GM21576 (cell line): ENCODE measurements around the gene HTRA1.

ENCODE experiments used
- ATAC-seq: cut with Tn5 transposase; IDR thresholded peaks from one replicate; pipeline ENCODE4 v1.9.1; 2021; ENCODE audit warnings: mild to moderate bottlenecking, moderate library complexity; ENCODE audit not compliant: unreplicated experiment

Gene HTRA1

DNA sequence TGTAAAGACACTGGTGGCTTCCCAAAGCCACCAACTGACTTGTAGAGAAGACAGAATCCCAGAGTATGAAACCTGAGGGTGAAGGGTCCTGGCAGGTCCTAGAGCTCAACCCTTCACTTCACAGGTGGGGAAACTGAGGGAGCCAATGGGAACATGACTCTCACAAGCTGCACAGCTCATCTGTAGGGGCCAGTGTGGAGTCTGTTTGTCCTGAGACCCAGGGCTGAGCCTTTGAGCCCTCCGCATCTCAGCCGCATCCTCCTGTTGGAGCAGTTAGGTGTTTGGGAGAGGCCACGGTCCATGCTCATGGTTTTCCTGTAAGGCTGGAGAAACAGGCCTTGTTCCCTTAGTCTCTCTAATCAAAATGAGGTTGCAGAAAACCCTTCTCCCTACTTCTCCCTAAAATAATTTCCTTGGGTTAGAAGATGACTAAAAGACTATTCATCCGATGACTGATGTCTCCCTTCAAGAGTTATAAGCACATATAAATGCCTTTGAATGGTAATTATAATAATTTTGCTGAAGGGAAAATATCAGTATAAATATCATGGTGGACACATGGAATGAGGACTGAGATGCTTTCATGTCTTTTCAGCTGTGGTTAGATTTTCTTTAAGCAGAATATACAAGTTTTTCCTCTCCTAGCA, 10.3 kb downstream of the HTRA1 start:
- no peak for ATAC-seq

DNA sequence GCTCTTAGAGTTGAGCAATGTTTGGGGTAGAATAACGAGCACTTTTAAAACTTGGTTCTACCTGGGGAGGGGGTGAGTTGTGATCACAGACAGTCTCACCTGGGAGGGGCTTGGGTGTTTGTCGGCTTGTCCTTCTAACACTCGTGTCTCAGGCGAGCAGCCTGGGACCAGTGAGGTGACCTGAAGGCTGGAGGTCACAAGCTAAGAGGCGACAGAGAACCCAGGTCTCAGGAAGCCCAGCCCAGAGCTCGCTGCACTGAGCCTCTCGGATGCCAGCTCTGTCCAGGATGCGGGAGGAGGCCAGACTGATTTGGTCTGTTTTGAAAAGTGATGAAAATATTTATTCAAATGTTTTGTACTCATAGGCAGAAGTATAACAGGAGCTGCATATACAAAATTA, 11.8 kb downstream of the HTRA1 start:
- no peak for ATAC-seq

DNA sequence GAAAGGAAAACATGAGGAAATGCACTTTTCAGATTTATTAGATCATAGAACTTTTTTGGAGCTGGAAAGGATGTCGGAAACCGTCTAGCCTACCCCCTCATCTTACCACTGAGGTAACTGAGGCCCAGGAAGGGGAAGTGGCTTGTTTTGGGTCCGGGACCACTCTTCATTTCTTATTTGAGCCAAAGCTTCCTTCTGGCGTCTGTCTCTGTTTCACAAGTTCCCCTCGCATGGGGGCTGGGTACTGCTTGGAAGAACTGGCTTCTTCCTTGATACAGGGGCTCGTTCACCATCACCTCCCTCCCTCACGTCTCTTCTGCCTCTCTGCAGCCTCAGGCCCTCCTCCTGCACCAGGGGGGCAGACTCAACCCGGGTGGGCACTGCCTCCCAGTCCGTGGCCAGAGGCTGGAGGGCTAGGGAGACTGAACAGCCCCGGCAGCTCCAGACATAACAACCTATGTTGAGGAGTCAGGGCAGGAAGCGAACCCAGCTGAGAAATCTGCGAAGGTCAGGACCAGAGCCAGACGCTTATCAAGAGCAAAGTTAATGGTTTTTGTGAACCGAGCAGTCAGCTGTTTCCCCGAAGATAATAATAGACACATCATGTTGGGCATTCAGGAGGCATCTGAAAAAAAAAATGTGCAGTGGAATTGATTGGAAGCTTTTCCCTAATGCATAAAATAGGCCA, 12.9 kb downstream of the HTRA1 start:
- ATAC-seq = no peak

DNA sequence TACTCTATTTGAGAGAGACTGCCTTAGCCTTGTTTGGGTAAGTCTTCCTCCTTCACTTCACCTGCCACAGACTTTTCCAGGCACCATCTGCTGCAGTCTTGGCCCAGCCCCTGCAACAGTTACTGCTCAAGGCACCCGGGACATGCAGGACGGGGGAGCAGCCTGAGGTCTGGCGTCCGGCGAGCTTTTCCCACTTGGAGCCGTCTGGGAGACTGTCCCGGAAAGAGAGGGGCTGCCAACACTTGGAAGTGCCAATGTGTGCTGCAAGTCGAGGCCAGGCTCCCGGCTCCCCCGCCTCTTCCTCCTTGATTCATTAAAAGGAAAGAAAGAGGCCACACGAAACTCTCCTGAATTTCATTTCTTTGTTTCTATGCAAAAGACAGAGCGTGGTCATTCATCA, 13.7 kb downstream of the HTRA1 start:
- ATAC-seq = no peak

DNA sequence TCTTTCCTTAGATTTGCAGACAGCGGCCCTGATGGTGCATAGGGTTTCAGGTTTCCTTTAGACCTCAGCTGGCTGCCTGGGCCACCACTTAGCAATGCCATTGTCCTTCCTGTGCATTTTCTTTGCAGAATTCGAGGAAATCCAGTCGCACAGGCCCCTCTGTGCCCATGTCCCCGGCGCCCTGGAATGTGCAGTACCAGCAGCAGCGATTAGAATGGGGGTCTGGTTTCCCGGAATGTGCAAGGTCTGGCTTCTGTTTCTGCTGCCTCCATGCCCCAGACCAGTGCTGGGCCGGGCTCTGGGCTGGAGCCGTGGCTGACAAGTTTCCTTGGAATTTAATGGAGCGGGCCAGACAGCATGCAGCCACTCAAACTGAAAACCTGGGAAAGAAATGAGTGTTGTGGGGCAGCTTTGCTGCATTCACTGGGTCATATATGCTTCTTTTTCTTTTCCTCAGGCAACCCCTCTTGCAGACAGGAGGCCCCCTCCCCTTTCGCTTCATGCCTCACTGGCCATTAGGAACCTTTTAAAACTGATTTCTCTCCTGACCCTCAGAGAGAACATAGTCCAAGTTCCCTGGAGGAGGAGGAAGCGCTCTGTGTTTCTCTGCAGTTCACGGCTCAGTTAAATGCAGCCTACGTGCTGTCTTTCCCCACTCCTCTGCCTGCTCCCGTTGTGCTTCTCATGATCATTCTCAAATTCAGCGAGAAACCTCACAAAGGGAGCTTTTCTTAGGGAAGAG, 14.4 kb downstream of the HTRA1 start:
- no peak for ATAC-seq

DNA sequence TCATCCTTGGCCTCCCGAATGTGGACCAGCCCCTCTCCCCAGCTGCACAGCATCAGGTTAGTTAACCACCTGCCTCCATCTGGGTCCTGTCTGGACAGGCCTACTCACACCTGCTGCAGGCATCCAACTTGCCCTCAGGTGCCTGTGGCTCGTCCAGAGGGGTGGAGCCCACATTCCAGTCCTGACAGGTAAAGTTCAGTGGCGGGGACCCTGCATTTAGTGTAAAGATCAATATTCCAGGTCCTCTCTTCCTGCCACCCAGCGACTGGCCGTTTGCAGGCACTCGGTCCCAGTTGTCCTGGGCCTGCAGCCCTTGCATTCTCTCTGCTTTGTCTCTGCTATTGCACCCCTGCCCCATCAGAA, 15.0 kb downstream of the HTRA1 start:
- no peak for ATAC-seq

DNA sequence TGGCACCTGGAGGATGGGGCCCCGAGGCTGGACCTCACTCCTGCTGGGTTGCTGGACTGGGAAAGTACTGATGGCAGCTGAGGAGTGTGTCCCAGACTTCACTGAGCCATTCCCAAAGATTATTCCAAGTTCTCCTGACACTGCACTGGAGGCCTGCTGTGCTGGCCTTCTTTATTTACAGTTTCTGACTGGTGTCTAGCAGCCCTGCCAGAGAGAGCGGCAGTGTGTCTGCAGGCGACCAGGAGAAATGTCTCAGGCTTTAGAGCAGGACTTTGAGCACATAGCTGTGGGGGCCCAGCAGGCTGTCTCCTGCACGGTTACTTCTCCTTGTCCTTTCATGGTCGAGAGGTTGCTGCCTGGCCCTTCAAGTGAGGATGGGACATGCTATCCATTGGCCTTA, 16.1 kb downstream of the HTRA1 start:
- ATAC-seq = no peak

DNA sequence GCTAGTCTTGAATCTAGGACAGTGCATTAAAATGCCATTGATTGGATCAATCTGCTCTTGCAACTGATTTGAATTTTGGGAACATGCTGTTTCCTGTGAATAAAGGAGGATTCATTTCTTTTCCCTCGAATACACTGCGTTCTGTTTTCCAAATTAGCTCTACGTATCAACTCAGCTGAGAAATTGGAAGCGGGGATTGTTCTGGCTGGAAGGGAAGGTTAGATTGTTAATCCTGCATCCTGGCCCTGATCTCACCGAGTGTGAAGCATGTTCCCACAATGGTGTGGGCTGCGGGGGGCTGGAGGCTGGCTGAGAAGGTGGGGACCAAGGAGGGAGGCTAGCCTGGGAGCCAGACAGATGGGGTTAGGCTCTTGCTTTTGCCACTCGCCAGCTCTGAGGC, 17.6 kb downstream of the HTRA1 start:
- no peak for ATAC-seq

DNA sequence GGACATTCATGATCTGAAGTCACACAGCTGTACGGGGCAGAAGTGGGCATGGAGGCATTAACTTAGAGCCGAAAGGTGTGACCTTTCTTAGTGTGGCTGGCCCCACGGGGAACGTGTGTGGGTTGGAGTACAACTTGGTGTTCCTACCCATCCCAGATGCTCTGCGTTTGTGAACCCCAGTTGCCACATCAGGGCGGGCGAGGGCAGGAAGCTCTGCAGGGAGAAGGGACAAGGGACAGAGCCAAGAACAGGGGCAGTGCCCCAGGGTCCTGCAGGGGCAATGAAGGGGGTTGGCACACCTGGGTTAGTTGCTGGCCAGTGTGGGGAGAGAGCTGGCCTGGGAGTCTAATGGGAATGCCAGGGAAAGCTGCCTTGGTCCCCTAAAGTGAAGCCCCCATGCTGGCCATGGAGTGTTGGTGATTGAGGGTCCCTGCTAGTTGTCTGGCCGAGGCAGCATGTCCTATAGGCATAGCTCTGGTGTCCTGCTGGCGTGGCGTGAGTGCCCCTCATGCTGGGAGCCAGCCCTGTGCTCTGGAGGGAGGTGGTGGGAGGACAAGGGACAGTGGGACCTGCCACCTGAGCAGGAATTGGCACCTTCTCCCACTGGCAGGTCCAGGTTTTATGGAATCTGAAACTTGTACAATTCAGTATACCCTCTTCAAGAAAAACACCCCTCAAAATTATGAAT, 18.9 kb downstream of the HTRA1 start:
- ATAC-seq = no peak

DNA sequence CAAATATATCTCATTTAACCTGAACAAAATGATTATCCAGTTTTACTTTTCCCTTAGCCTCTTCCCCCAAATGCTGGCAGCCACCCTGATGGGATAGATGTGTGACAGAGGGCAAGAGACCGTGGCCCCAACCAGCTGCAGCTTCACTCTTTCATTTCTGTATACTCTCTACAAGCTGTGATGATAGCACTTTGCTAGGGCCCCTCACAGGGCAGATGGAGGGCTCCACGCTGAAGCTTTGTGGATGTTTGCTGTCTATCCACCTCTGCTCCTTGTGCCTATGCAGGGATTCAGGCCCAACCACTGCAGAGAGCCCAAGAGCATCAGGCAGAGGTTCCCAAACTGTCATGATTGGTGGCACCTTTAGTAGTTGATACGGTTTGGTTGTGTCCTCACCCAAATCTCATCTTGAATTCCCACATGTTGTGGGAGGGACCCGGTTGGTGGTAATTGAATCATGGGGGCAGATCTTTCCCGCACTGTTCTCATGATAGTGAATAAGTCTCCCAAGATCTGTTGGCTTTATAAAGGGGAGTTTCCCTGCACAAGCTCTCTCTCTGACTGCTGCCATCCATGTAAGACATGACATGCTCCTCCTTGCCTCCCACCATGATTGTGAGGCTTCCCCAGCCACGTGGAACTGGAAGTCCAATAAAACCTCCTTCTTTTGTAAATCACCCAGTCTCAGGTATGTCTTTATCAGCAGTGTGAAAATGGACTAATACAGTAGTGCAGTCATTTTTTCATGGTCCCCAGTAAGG, 20.1 kb downstream of the HTRA1 start:
- no peak for ATAC-seq

DNA sequence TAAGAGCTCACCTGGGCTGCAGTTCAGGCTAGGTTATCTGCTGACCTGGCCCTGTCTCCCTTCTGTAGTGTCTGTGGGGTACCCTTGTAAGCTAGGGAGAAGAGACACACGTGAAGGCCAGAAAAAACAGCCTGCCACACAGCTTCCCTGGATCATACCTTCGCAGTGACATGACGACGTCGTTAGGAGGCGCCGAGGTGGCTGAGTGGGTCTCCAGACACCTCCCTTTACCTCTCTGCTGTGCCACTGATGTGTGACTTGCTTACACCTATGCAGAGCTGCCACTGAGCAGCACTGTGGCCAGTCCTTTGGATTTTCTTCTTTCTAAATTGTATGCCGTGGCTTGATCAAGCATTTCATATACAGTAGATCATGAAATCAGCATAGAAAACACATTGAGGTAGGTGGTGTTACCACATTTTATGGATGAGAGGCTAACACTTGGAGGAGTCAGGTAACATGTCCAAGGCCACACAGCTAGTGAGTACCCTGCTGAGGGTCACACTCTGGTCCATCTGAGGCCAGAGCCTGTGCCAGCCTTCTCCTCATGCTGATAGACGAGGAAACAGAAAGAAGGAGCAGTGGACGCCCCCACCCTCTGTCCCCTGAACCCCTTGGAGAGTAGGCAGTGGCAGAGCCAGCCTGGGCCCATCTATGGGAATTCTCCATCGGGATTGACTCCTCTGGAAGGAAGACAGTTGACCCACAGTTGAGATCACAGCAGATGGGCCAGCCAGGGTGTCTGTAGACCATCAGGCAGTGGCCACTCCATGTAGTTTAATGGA, 23.1 kb downstream of the HTRA1 start:
- no peak for ATAC-seq

DNA sequence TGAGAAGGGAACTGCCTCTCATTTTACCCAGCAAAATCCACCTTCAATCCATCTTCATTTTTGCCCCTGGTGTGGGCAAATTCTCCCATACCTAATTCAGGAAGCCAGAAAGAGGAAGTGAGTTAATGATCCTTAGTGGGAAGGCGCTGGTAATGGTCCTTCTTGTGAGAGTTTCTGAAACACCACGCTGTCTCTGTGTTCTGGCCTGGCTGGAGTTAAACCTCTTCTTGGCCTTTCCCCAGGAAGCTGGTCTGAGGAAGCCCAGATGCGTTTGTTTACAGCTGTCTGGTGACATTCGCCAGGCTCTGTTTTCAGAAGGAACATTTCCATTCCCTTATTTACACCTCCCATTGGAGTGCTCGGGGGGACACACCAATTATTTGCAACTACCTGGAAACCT, 24.3 kb downstream of the HTRA1 start:
- ATAC-seq = no peak

DNA sequence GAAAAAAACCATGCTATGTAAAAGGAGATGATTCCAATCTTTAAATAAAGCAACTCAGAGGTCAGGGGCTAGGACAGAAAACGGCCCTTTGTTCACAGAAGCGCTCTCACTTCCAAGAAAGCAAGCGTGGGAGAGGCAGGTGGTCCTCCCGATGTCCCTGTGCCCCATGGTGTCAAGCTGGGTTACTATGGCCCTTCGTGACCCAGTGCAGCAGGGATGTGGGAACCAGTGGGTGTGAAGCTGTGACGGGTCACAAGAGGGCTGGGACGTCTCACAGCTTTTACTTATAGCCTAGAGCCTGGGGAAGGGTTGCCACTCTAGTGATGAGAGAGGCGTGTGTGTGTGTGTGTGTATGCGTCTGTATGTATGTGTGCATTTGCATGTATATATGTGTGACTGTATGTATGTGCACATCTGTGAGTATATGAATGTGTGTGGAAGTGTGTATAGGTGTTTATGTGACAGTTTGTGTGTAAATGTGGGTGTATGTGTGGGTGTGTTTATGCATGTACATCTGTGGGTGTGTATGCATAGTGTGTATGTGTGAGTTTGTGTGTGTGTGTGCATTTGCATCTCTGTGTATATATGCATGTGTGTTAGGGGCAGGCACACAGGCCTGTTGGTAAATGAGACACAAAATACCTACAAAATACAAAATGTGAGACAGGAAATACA, 25.2 kb downstream of the HTRA1 start:
- ATAC-seq = no peak

DNA sequence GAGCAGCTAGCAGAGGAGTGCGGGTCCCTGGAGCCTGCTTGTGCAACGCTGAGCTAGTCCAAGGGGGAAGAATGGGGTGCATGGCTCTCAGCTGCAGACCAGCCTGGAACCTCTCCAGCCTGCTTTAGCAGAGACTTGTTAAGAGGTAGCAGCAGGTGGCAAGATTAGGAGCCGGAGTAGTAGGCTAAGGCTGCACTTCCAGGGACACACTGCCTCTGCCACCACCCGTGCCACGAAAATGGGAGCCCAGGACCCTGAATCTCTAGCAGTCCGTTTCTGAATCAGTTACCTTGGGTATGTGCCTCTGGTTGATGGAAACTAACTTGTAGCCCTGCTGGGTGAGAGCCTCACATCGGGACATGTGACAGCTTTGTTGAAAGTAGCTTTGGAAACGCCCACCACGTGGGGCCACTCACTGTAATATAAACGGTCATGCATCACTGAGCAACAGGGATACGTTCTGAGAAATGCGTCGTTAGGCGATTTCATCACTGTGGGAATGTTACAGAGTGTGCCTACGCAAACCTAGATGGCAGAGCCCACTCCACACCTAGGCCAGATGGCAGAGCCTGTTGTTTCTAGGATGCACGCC, 25.9 kb downstream of the HTRA1 start:
- no peak for ATAC-seq

DNA sequence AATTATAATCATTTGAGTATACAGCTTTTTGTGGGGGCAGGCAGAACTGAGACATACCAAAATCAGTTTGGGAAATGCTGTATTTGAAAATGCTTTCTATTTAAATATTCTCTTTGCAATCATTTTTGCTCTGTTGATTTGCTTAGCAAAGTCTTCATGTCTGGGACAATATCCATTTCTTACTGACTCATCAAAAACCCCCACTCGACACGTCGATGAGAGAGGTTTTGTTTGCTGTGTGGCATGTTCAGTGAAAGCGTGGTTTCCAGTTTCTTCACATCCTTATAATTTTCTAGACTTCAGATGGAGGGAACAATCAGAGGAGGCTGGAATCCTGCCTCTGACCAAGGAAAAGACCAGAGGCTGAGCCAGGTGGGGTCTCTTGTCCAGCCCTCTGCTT, 28.9 kb downstream of the HTRA1 start:
- ATAC-seq = no peak

DNA sequence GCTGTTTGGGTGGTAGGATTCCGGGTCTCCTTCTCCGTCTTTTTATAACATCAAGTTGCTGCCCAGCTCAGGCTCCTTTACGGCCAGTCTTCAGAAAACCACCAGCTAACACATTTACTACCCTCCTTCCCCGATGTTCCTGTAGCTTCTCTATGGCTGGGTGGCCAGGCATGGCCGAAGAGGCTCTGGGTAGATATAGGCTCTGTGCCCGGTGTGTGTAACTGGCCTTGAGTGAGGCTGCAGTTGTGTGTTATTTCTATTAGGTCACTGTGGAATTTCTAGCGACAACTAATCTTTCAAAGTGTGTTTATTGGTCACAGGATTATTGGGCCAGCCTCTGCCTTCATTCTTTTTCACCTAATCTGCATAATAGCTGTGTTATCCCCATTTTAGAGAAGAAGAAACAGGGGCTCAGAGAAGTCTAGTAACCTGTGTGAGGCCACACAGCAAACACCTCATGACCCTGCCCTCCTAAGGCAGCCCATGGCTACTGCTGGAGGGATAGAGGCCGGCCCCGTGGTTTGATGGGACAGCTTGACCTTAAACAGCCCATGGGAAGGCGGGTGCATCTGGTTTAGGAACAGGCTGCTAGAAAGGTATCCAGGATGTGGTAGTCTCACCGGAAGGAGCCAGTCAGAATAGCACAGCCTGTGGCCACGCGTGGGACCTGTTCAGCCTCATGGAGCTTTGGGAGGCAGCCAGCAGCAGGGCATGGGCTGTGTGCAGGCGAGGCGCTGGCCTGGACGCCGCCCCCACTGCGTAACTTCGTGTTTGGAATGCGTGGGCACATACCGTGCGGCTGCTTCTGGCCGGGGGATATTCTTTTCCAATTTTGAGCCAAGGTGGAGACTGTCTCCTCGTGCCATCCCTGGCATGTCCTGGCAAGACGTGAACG, 29.7 kb downstream of the HTRA1 start:
- ATAC-seq = no peak

DNA sequence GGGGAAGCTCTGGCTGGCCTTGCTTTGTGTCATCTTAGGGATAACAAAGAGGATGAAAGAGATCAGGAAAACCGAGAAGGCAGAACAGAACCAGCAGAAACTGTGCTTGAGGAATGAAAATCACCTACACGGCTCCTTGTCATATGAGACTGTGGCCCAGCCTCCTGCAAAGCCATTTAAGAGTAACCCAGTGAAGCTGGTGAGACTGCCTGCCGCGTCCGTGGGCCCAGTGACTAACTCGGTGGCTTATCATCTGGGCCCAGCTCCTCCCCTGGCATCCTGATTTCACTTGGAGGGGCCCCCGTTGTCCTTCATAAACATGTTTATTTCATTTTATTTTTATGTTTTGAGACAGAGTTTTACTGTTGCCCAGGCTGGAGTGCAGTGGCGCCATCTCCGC, 30.7 kb downstream of the HTRA1 start:
- ATAC-seq = no peak

DNA sequence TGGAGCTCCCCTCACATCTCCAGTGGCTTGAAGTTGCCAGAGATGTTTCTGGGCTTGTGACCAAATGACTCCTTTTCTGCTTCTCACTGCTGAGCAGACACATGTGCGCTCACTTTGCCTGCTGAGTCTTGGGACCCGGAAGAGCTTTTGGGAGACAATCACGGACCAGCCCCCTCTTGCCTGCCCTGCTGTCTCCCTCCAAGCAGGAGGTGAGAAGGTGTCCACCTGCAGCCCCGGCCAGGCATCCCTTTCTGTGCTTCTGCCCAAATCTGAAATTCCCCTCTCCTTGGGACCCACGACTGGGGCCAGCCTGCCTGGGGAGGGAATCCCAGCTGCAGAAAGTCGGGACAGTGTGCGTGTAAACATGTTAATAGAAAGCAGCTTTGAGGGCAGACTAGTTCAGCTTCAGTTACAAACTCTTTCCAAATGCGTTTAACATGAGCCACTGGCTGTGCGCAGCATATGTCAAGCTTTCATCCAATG, 31.7 kb downstream of the HTRA1 start:
- no peak for ATAC-seq
